Dedifferentiated amniotic fluid mesenchymal stem cell (primary cell): ENCODE measurements around the gene P3H2.
"Not testable (repeated sequence)": the region's sequence is repeated elsewhere in the genome, so short reads cannot be mapped to it uniquely, and the experiment has no call there.

Experiments
- DNase-seq: peaks from one replicate; pipeline ENCODE4 v3.0.0-alpha.2; 2016; ENCODE audit errors: extremely low spot score

Gene P3H2

GRCh38 chr3:190120269-190121060, at the start of gene P3H2:
Gene P3H2 (minus strand): TSS chr3:190120897. CDS start chr3:190120731, 166 bp downstream.
- peak; percentile 85 for DNase-seq

- no peak for DNase-seq
Observed at GRCh38 chr3:190169877-190170276, 49.2 kb upstream of the P3H2 start.

- DNase-seq, result no peak
Observed at GRCh38 chr3:190169243-190169642, 48.5 kb upstream of the P3H2 start.

- DNase-seq, result no peak
Observed at GRCh38 chr3:190167936-190168680, 47.4 kb upstream of the P3H2 start.

- no peak for DNase-seq
Observed at GRCh38 chr3:190166948-190167347, 46.3 kb upstream of the P3H2 start.

GRCh38 chr3:190165253-190165652, 44.6 kb upstream of the P3H2 start:
- DNase-seq, result no peak

- DNase-seq, result not testable (repeated sequence)
Observed at GRCh38 chr3:190162013-190162412, 41.3 kb upstream of the P3H2 start.

- no peak for DNase-seq
Observed at GRCh38 chr3:190159902-190160435, 39.3 kb upstream of the P3H2 start.

GRCh38 chr3:190158261-190158660, 37.6 kb upstream of the P3H2 start:
- DNase-seq, result no peak

GRCh38 chr3:190155752-190156151, 35.1 kb upstream of the P3H2 start:
- DNase-seq, result no peak

GRCh38 chr3:190150681-190151080, 30.0 kb upstream of the P3H2 start:
- no peak for DNase-seq

GRCh38 chr3:190149830-190150619, 29.3 kb upstream of the P3H2 start:
- DNase-seq, result not testable (repeated sequence)

GRCh38 chr3:190144793-190145192, 24.1 kb upstream of the P3H2 start:
- DNase-seq, result not testable (repeated sequence)

GRCh38 chr3:190142041-190142440, 21.3 kb upstream of the P3H2 start:
- no peak for DNase-seq

- no peak for DNase-seq
Observed at GRCh38 chr3:190139365-190139764, 18.7 kb upstream of the P3H2 start.

- DNase-seq, result no peak
Observed at GRCh38 chr3:190132371-190132770, 11.7 kb upstream of the P3H2 start.

- DNase-seq, result no peak
Observed at GRCh38 chr3:190131329-190131728, 10.6 kb upstream of the P3H2 start.

GRCh38 chr3:190130696-190131095, 10.0 kb upstream of the P3H2 start:
- DNase-seq, result no peak

GRCh38 chr3:190130037-190130436, 9.3 kb upstream of the P3H2 start:
- no peak for DNase-seq

GRCh38 chr3:190127797-190128196, 7.1 kb upstream of the P3H2 start:
- no peak for DNase-seq

- DNase-seq, result no peak
Observed at GRCh38 chr3:190127195-190127594, 6.5 kb upstream of the P3H2 start.
